AG04449 (cell line): ENCODE measurements around the gene LAMTOR3.

Experiments used
- CTCF ChIA-PET: fragments of 350-600 bp; formaldehyde crosslinking; extraction: SDS; loops from one replicate; lab custom pipeline; 2021; ENCODE audit warnings: antibody characterized with exemption; lab: Yijun Ruan, JAX
- POLR2A ChIA-PET: fragments of 400-600, 350-600 bp; formaldehyde crosslinking; extraction: SDS; loops from one replicate; lab custom pipeline; 2020; ENCODE audit warnings: antibody characterized with exemption, inconsistent platforms; lab: Yijun Ruan, JAX
- DNase-seq: peaks from one replicate; pipeline ENCODE4 v3.0.0-alpha.2; 2010; ENCODE audit warnings: low read depth, low spot score
- H3K4me3 ChIP-seq: 2 replicates; pipeline ENCODE4 v1.5.1; 2011; ENCODE audit warnings: low read depth, mild to moderate bottlenecking, control low read depth, low read length
- CTCF ChIP-seq: IDR thresholded peaks from one replicate; pipeline ENCODE4 v1.5.1; 2011; ENCODE audit warnings: mild to moderate bottlenecking, moderate library complexity, low read length, control low read depth, inconsistent platforms; ENCODE audit not compliant: insufficient read depth; ENCODE audit errors: missing control alignments

The LAMTOR3 gene

GRCh38 chr4:99917575-99917974 is 23.3 kb upstream of the LAMTOR3 start:
- CTCF ChIA-PET = interaction anchor here (1.3 kb wide), 1 partner anchor 31 kb away, joined by 3 read pairs; no protein-coding TSS in a partner anchor
- POLR2A ChIA-PET = no interaction called here
- no peak overlapping the region for H3K4me3 ChIP-seq
- no peak for TF ChIP-seq CTCF
- no peak for DNase-seq

- no peak for TF ChIP-seq CTCF
- POLR2A ChIA-PET = no interaction called here
Observed at GRCh38 chr4:99915449-99915848, 21.2 kb upstream of the LAMTOR3 start.

GRCh38 chr4:99894998-99895397 is 771 bp upstream of the LAMTOR3 start:
- CTCF ChIA-PET = interaction anchor here (2.0 to 3.2 kb wide), 2 partner anchors 10 to 53 kb away, joined by 5 to 12 read pairs; no protein-coding TSS in a partner anchor
- H3K4me3 ChIP-seq = peak overlapping the region; percentile 84
- no peak for DNase-seq
- POLR2A ChIA-PET = interaction anchor here (0.9 to 1.3 kb wide), 3 partner anchors 54 to 332 kb away, joined by 4 to 6 read pairs (median 5); partner anchors contain the start of genes H2AZ1 and TRMT10A
- TF ChIP-seq CTCF = no peak

More at GRCh38 chr4:99915449-99915848, 21.2 kb upstream of the LAMTOR3 start:
- no peak overlapping the region for H3K4me3 ChIP-seq
- CTCF ChIA-PET = no interaction called here
- DNase-seq = no peak

GRCh38 chr4:99893839-99894160 is 427 bp downstream of the LAMTOR3 start:
- no peak for TF ChIP-seq CTCF
- ChIA-PET CTCF (interaction anchor here (2.0 to 3.2 kb wide), 2 partner anchors 9 to 54 kb away, joined by 5 to 12 read pairs; no protein-coding TSS in a partner anchor), POLR2A (interaction anchor here (1.3 kb wide), 2 partner anchors 57 to 330 kb away, joined by 5 to 6 read pairs; partner anchors contain the start of genes H2AZ1 and TRMT10A)
- no peak for DNase-seq
- peak overlapping the region; percentile 84 for H3K4me3 ChIP-seq

- no peak for DNase-seq
- peak overlapping the region; percentile 84 for H3K4me3 ChIP-seq
- TF ChIP-seq CTCF = no peak
- ChIA-PET POLR2A (no interaction called here), CTCF (no interaction called here)
Observed at GRCh38 chr4:99893029-99893428, 1.2 kb downstream of the LAMTOR3 start.

- no peak overlapping the region for H3K4me3 ChIP-seq
- DNase-seq = no peak
- no peak for TF ChIP-seq CTCF
- POLR2A ChIA-PET = no interaction called here
- CTCF ChIA-PET = no interaction called here
Observed at GRCh38 chr4:99891351-99891750, 2.9 kb downstream of the LAMTOR3 start.
